Measurements from ENCODE around the gene ADAMTS2. TPM values are rescaled to one million over a fixed set of nuclear protein-coding genes. Genes with fewer than 3 reads are reported as not detected.

The ADAMTS2 gene
- total and polyA plus RNA-seq, 4 donors = 12.5 to 27.1 (median 19.7) TPM

Small RNA genes lying within 50 kb of the gene (small RNA-seq; reads per million reads assigned to genes)
- gene AC109479.2 (ENCODE audit: low replicate concordance) = not detected

Other genes with a start within 250 kb of the ADAMTS2 start
- gene RUFY1, start 205.1 kb upstream of the ADAMTS2 start, total RNA-seq = 10 to 100 TPM; 32.2 to 51.0 TPM
- gene RUFY1, start 205.1 kb upstream of the ADAMTS2 start, polyA plus RNA-seq (ENCODE audit: insufficient read length in 2 of 2) = 10 to 100 TPM; 46.0 to 51.2 TPM

Measured in spinal cord (tissue), 4 donors.